GM19438 (cell line): Measurements from ENCODE around the gene KRT9.
"Not testable (repeated sequence)": the region's sequence is repeated elsewhere in the genome, so short reads cannot be mapped to it uniquely, and the experiment has no call there.

Source experiments
- ATAC-seq: cut with Tn5 transposase; IDR thresholded peaks from one replicate; pipeline ENCODE4 v1.9.1; 2021; ENCODE audit warnings: low read depth; ENCODE audit not compliant: unreplicated experiment

Gene KRT9

DNA sequence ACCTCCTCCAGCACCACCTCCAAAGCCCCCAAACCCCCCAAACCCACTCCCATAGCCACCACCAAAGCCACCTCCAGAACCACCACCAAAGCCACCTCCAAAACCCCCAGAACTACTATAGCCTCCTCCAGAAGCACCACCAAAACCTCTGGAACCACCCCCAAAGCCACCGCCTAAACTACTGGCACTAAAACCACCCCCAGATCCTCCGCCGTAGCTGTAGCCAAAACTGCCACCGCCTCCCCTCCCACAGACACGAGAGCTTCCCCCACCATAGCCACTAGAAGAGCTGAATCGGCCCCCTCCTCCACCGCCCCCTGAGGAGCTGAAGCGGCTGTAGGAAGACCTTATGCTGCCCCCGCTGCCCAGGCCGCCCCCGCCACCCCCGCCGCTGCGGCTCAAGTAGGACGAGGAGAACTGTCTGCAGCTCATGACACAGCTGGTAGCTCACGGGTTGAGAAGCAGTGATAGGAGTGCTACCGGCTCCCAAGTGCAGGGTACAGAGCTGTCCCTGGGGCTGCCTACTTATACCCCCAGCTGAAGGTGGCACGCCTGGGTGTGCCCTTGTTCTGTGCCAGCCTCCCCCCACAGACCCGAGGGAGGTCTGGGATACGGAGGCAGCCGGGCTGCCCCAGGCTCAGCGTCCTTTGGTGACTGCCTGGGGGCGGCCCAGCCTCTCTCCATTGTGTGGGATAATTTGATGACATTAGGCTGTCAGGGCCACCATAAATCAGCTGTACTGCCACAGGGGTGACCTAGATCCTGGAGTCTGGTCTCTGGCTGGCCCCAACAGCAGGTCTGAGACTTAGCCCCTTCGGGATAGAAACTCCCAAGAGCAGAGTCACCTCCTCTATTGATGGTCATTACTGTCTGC lies at the start of gene KRT9:
TSS of gene KRT9 (minus strand) at position 499 of the 874 bp plus-strand sequence. CDS start at position 432, 67 bp downstream.
- no peak for ATAC-seq

- ATAC-seq: not testable (repeated sequence)
Measured at GRCh38 chr17:41621435-41621817, 49.6 kb upstream of the KRT9 start.

- no peak for ATAC-seq
Measured at GRCh38 chr17:41620583-41621434, 49.0 kb upstream of the KRT9 start.

DNA sequence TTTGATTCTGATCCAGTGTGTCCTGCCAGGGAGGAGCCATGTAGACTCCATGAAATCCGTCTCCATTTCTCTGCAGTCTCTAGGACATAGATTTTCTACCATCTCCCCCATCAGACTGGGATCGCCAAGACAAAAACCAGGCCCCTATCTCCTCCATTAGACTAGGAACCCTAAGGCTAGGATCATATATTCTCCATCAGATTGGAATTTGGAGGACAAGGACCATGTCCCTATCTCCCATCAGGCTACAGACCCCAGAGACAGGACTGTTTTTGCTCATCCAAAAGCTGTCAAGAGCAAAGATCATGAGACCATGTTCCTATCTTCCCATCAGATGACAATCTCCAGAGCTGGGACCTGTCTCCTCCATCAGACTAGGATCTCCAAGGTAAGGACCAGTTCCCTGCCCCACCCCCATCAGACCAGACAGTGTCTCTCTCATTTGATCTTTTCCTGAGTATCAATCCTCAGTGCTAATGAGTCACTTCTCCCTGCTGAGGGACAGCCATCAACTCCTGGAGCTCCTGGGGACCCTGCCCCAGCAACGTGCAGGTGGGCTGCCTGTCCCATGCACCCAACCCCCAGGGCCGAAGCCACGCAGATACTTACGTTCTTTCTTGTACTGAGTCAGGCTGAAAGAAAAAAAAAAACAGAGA lies 48.2 kb upstream of the KRT9 start:
- not testable (repeated sequence) for ATAC-seq

- ATAC-seq: no peak
Measured at GRCh38 chr17:41619036-41619926, 47.4 kb upstream of the KRT9 start.

- ATAC-seq: no peak
Measured at GRCh38 chr17:41618341-41619035, 46.6 kb upstream of the KRT9 start.

- no peak for ATAC-seq
Measured at GRCh38 chr17:41617698-41618097, 45.8 kb upstream of the KRT9 start.

DNA sequence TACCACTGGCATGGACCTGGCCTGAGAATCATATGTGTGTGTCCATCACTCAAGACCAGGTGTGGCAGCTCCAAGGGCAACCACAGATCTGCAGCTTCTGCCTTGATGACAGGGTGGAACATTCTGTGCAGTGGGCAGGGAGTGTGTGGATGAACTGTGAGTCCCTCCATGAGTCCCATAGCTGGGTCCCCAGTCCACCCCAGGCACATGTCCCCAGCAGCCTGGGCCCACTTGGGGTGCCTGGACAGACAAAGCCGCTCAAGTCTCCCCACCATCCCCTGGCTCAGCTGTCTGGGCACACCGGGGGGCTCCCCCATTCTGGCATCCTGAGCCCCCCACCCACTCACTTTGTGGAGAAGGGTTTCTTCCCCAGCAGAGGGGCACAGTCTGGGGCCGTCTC lies 45.3 kb upstream of the KRT9 start:
- no peak for ATAC-seq

GRCh38 chr17:41616486-41616885 lies 44.6 kb upstream of the KRT9 start:
- ATAC-seq: not testable (repeated sequence)

DNA sequence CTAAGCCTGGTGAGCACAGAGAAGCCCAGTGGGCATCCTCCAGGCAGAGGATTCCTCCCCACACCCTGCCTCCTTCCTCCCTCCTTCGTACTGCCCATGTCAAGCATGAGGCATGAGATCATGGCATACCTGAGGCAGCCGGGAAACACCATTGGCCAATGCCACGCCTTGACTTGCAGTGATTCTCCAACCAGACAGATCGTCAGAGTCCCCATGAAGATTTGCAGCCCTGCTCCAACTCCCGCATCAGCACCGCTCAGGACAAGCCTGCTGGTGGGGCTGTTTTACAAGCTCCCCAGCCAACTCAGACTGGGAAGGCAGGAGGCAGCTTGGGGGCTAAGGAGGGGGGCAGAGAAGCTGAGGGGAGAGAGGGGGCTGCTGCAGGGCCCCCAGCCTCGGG lies 43.6 kb upstream of the KRT9 start:
- ATAC-seq: no peak

DNA sequence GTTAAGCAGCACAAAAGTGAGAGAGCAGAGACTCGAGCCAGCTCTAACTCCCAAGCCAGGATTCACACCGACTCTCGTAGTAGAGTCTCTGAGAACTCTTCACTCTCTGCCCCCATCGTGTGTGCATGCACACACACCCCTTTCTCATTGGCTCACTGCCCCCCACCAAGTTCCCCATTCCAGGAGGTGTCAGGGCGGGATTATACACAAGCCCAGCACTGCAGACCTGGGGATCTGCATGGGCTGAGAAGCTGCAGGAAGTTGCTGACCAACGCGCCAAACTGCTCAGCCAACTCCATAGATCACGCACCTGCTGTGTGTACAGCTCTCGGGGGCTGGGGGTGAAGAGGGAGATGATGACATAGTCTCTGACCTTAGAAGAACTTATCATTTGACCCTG lies 42.9 kb upstream of the KRT9 start:
- ATAC-seq: not testable (repeated sequence)

- ATAC-seq: no peak
Measured at GRCh38 chr17:41614098-41614497, 42.2 kb upstream of the KRT9 start.

DNA sequence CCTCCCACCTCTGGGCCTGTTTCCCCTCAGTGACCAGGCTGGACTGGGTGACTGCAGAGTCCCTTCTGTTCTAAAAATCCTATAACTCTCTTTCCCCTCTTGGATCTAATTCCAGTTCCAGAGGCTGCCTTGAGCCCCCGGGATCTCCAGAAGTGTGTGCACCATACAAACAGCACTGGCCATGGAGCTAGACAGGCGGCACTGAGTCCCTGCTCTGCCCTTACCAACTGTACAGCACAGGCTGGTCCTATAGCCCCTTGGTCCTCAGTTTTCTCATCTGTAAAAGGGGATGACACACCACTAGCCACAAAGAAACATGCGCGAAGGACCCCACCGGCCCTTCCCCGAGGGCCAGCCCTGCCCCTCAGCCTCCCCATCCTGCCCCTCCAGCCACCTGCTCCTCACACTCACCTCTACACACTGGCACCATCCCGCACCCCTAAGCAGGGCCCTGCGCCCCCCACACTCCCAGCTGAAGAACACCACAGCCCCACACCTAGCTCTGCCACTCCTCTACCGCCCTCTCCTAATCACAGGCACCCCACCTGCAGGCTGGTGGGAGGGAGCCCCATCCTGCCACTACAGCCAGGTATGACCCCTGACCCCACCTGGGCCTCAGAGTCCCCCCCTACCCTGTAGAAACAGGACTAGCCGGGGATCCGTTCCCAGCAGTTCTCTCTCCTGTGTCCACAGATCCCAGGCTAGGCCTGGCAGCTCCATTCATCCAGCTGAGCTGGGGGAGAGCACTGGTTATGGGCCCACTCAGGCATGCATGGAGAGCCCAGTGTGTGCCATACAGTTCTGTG lies 41.6 kb upstream of the KRT9 start:
- ATAC-seq: no peak

DNA sequence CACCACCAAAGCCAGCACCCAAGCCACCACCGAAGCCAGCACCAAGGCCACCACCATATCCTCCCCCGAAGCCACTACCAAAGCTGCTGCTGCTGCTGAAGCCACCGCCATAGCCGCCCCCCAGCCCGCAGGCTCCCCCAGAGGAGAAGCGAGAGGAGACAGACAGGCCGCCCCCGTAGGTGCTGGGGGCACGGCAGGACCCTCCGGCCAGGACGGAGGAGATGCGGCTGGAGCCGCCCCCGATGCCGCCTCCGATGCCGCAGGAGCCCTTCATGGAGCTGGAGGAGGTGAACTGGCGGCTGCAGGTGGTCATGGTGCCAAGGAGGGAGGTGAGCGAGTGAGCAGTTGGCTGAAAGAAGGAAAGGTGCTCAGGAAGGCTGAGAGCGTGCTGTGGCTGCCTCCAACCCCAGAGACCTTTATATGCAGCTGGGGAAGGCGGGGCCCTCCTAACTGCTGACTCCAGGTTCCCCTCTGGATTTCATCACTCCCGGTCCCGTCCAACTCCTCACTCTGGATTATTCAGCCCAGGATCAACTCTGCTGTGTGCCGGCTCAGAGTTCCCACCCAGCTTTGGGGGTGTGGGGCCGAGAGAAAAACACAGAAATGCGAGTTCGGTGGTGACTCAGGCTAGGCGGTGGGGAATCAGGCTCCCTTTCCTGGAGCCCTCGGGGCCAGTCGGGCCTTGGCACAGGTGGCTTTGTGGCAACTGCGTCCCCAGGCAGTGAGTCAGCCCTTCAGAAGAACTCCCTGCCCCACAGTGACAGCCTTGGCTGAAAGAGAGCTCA lies 40.7 kb upstream of the KRT9 start, which contains the start of gene KRT16:
TSS of gene KRT16 (minus strand) at position 392 of the 785 bp plus-strand sequence. CDS start at position 313, 79 bp downstream.
- ATAC-seq: not testable (repeated sequence)

GRCh38 chr17:41610965-41611640 lies 39.2 kb upstream of the KRT9 start:
- no peak for ATAC-seq

GRCh38 chr17:41610061-41610517 lies 38.2 kb upstream of the KRT9 start:
- ATAC-seq: not testable (repeated sequence)

- ATAC-seq: not testable (repeated sequence)
Measured at GRCh38 chr17:41606930-41607329, 35.1 kb upstream of the KRT9 start.
